Spleen (tissue), 7 donors: ENCODE data around the gene UFSP2.

Source experiments
- CTCF ChIP-seq, 11 experiments: fragments of 200-600 bp in 7 of 11; fragments of 450-650 bp in 4 of 11; sonication (generic) in 4 of 11; IDR thresholded peaks in 8 of 11; conservative IDR thresholded peaks in 3 of 11; 1 replicate in 7 of 11; 2 replicates in 4 of 11; pipeline versions ENCODE4 v1.4.0 to v1.8.0; 2016 to 2021; ENCODE audit warnings: antibody characterized with exemption in 11 of 11, inconsistent platforms in 4 of 11, mild to moderate bottlenecking in 1 of 11
- POLR2A ChIP-seq, 3 donors: fragments of 450-650 bp; IDR thresholded peaks; one replicate each; pipeline ENCODE4 v1.5.1; 2017; ENCODE audit warnings: antibody characterized with exemption in 3 of 3, mild to moderate bottlenecking in 1 of 3
- POLR2AphosphoS5 ChIP-seq, 3 donors: sonication (generic); formaldehyde crosslinking; IDR thresholded peaks; one replicate each; pipeline ENCODE4 v1.5.1; 2017; ENCODE audit warnings: antibody characterized with exemption in 3 of 3
- donor health status: DM: no; HTN: no; CAD: no; lungs with moderate emphysema.
- donor health status: DM: no; HTN: no; CAD: no.
- donor health status: DM: no; HTN: no; CAD: no.

- TF ChIP-seq CTCF (IDR thresholded peaks at IDR 0.05 in 8 of 11, conservative IDR thresholded peaks at IDR 0.05 in 3 of 11) (no peak), POLR2A (IDR thresholded peaks at IDR 0.05) (no peak), POLR2AphosphoS5 (IDR thresholded peaks at IDR 0.05) (no peak)
Observed at GRCh38 chr4:185416955-185417354, 8.8 kb downstream of the UFSP2 start.
